AG04450 (cell line): ENCODE results near the gene ORMDL2. TPM values are rescaled to one million over a fixed set of nuclear protein-coding genes. Genes with fewer than 3 reads are reported as not detected.
"Not testable (repeated sequence)": the region's sequence is repeated elsewhere in the genome, so short reads cannot be mapped to it uniquely, and the experiment has no call there.

Experiments
- CTCF ChIA-PET: fragments of 300-600, 350-600 bp; formaldehyde crosslinking; extraction: SDS; loops from one replicate; lab custom pipeline; 2022; ENCODE audit warnings: antibody characterized with exemption, inconsistent platforms; lab: Charles Lee
- POLR2A ChIA-PET: fragments of 350-600 bp; formaldehyde crosslinking; extraction: SDS; loops from one replicate; lab custom pipeline; 2021; ENCODE audit warnings: antibody characterized with exemption, inconsistent platforms; lab: Yijun Ruan, JAX
- DNase-seq: peaks from one replicate; pipeline ENCODE4 v3.0.0-alpha.2; 2011; ENCODE audit warnings: low read depth, low spot score
- H3K27ac ChIP-seq: one replicate; pipeline ENCODE4 v1.5.1; 2012; ENCODE audit warnings: low read depth, low read length, control low read depth
- H3K27me3 ChIP-seq: one replicate; pipeline ENCODE4 v1.6.0; 2012; ENCODE audit warnings: low read length; ENCODE audit not compliant: control insufficient read depth, insufficient read depth
- H3K4me3 ChIP-seq: 2 replicates; pipeline ENCODE4 v1.5.1; 2011; ENCODE audit warnings: mild to moderate bottlenecking, low read depth, low read length, control low read depth
- H3K9me3 ChIP-seq: 2 replicates; pipeline ENCODE4 v1.5.1; 2012; ENCODE audit warnings: low read length; ENCODE audit not compliant: control insufficient read depth, insufficient read depth
- polyA plus RNA-seq: library from polyadenylated mRNA; depleted of rRNA; stranded (reverse); fragments of >200 nt; gene quantifications from 2 replicates; pipeline ENCODE4 v1.2.3, GENCODE V29; 2011
- TF ChIP-seq, protein P1 (sequence below): IDR thresholded peaks from 2 replicates; pipeline ENCODE4 v1.5.1; 2011; ENCODE audit warnings: low read depth, low read length, control low read depth, inconsistent platforms

ORMDL2 gene
- polyA plus RNA-seq, 1 experiment, result 40.9 TPM

DNA sequence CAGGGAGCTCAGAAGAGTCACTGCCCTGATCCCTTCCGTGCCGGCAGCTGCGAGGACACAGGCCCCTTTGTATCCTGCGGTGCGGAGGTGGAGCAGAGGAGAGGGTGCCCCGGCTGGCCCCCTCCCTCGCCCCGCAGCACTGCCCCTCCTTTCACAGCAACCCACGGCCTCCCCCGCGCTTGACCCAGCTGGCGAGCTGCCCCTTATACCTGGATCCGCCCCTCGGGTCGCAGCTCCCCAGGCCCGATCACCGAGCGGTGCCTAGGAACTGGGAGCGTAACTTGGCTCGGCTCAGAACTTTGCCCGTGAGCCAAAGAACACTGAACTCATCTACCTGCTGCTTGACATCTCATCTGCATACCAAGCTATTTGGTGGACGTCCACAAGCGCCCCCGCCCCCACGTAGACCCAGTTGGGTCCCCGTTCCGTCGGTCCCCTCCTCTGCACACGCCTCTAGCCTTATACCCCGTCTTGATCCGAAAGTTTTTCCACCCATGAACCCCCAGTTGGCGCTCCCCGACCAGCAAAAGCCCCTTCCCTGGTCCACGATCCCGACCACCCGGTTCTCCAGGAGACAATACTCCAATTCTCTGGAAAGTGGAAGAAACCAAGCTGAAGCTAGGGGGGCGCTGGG is 12.2 kb downstream of the ORMDL2 start:
- ChIA-PET POLR2A (interaction anchor here (0.5 to 2.5 kb wide), 17 partner anchors 10 to 144 kb away, joined by 3 to 30 read pairs (median 4); partner anchors contain the start of genes DGKA, GDF11, MMP19 and ORMDL2), CTCF (interaction anchor here (0.6 to 2.7 kb wide), 9 partner anchors 9 to 166 kb away, joined by 3 to 18 read pairs (median 4); partner anchors contain the start of gene MMP19)
- Histone ChIP-seq H3K4me3 (peak overlapping the region; percentile 91), H3K9me3 (no peaks in the 10 kb centered on the region; the same call in 1 of the 2 replicates), H3K27ac (peak overlapping the region; percentile 81), H3K27me3 (no peaks in the 10 kb centered on the region)
- TF ChIP-seq, protein P1, sequence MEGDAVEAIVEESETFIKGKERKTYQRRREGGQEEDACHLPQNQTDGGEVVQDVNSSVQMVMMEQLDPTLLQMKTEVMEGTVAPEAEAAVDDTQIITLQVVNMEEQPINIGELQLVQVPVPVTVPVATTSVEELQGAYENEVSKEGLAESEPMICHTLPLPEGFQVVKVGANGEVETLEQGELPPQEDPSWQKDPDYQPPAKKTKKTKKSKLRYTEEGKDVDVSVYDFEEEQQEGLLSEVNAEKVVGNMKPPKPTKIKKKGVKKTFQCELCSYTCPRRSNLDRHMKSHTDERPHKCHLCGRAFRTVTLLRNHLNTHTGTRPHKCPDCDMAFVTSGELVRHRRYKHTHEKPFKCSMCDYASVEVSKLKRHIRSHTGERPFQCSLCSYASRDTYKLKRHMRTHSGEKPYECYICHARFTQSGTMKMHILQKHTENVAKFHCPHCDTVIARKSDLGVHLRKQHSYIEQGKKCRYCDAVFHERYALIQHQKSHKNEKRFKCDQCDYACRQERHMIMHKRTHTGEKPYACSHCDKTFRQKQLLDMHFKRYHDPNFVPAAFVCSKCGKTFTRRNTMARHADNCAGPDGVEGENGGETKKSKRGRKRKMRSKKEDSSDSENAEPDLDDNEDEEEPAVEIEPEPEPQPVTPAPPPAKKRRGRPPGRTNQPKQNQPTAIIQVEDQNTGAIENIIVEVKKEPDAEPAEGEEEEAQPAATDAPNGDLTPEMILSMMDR, result no peak
- no peak for DNase-seq

DNA sequence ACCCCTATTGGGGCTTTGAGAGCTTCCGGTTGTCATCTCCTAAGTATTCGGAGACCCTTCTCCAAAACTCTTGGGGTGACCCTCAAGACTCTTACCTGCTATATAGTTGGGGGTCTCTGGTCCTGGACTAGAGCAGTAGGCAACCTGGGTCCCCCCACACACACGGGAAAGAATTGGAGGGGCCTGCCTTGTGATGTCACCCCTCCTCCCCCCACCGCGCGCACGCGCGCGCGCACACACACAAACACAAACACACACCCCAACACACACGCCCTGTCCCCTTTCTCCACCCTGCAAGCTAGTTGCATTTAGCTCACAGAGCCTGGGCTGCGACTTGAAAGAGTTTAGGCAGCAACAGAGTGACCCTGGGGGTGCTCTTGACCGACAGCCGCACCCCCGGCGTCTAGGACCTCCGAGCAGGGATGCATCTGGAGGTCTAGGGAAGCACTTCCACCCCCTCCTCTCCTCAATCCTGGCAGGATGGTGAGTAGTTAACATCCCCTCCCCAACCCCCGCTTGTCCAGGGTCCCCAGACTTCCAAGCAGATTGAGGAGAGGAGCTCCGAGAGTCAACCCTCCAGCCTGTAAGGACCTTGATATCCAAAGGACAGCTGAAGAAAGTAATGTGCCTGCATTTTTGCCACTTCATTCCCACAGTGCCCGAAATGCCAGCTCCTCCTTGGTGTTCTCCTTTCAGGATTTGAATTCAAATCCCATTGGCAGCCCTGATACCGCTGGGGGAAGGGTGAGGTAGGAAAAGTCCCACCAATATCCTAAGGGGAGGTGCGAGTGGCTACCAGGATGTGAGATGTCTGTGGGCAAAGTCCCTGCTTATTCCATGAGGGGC is 13.0 kb downstream of the ORMDL2 start:
- CTCF ChIA-PET, result interaction anchor here (0.6 to 2.7 kb wide), 9 partner anchors 9 to 165 kb away, joined by 3 to 18 read pairs (median 4); no protein-coding TSS in a partner anchor
- no peaks in the 10 kb centered on the region; the same call in 1 of the 2 replicates for H3K9me3 ChIP-seq
- TF ChIP-seq, protein P1, result no peak
- POLR2A ChIA-PET, result interaction anchor here (0.5 to 2.5 kb wide), 11 partner anchors 10 to 143 kb away, joined by 3 to 30 read pairs (median 4); partner anchors contain the start of genes MMP19, ORMDL2, PYM1 and RAB5B
- no peaks in the 10 kb centered on the region for H3K27me3 ChIP-seq
- no peak for DNase-seq
- peak overlapping the region; percentile 81 for H3K27ac ChIP-seq
- H3K4me3 ChIP-seq, result peak overlapping the region; percentile 91

- peak overlapping the region; percentile 91 for H3K4me3 ChIP-seq
- TF ChIP-seq, protein P1, result no peak
- H3K27ac ChIP-seq, result no peak overlapping the region
- no peaks in the 10 kb centered on the region for H3K27me3 ChIP-seq
- CTCF ChIA-PET, result interaction anchor here (0.9 to 2.7 kb wide), 8 partner anchors 15 to 165 kb away, joined by 3 to 18 read pairs (median 4); no protein-coding TSS in a partner anchor
- DNase-seq, result no peak
- POLR2A ChIA-PET, result interaction anchor here (0.7 to 1.8 kb wide), 5 partner anchors 9 to 98 kb away, joined by 3 to 5 read pairs (median 3); partner anchors contain the start of gene MMP19
- no peaks in the 10 kb centered on the region; the same call in 1 of the 2 replicates for H3K9me3 ChIP-seq
These were observed 13.6 kb downstream of the ORMDL2 start for GRCh38 chr12:55831447-55831815.

GRCh38 chr12:55833056-55833455 is 15.2 kb downstream of the ORMDL2 start:
- Histone ChIP-seq H3K4me3 (no peak overlapping the region), H3K9me3 (no peaks in the 10 kb centered on the region; the same call in 1 of the 2 replicates), H3K27ac (no peak overlapping the region), H3K27me3 (no peaks in the 10 kb centered on the region)
- TF ChIP-seq, protein P1, result no peak
- POLR2A ChIA-PET, result no interaction called here
- CTCF ChIA-PET, result no interaction called here
- DNase-seq, result no peak

DNA sequence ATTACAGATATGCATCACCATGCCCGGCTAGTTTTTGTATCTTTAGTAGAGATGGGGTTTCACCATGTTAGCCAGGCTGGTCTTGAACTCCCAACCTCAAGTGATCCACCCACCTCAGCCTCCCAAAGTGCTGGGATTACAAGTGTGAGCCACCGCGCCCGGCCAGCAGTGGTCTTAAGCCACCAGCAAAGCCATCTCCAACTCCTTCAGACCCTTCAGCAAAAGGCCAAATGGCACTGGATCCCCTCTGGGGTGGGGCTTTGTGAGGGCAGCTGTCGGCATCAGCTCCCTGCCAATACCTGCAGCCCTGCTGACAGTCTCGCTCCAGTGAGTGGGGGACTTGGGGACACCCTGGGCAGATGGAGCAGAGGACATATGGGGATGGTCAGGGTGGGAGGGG is 16.6 kb downstream of the ORMDL2 start:
- H3K9me3 ChIP-seq, H3K4me3 ChIP-seq, H3K27me3 ChIP-seq, DNase-seq, H3K27ac ChIP-seq: not testable (repeated sequence)
- ChIA-PET CTCF (interaction anchor here (0.5 kb wide), 1 partner anchor 106 kb away, joined by 3 read pairs; no protein-coding TSS in a partner anchor), POLR2A (interaction anchor here (0.7 kb wide), 1 partner anchor 58 kb away, joined by 3 read pairs; no protein-coding TSS in a partner anchor)
